Liver (tissue), 3 donors: Measurements from ENCODE around the gene ACACB.

Experiments
- RAD21 ChIP-seq, 2 donors: IDR thresholded peaks; 2 replicates each; pipeline ENCODE4 v1.6.1; 2016; ENCODE audit warnings: antibody characterized with exemption in 2 of 2, mild to moderate bottlenecking in 2 of 2
- TF ChIP-seq, protein P1 (sequence below): fragments of 150-350 bp; IDR thresholded peaks from 2 replicates; pipeline ENCODE4 v1.5.1; 2017; ENCODE audit warnings: improper control_type of control experiment, low read depth, low read length; ENCODE audit not compliant: missing input control
- donor health status: healthy.
- donor health status: healthy.

DNA sequence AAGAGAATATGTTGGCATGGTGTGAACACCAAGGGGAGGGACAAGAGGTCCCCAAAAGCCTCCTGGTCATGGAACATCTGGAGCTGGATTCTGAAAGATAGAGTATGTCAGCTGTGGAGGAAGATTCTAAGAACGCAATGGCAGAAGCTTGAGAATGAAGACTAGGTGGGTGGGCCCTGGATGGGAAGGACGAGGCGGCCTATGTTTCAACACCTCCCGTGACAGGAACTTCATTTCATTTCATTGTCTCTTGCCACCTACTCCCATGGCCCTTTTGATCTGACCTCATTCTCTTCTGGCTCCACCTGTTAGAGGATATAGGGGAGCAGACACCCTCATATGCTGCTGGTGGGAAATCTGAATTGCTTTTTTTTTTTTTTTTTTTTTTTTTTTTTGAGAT is 15.6 kb upstream of the ACACB start:
- TF ChIP-seq RAD21 (IDR thresholded peaks at IDR 0.05) = no peak
- TF ChIP-seq, protein P1, sequence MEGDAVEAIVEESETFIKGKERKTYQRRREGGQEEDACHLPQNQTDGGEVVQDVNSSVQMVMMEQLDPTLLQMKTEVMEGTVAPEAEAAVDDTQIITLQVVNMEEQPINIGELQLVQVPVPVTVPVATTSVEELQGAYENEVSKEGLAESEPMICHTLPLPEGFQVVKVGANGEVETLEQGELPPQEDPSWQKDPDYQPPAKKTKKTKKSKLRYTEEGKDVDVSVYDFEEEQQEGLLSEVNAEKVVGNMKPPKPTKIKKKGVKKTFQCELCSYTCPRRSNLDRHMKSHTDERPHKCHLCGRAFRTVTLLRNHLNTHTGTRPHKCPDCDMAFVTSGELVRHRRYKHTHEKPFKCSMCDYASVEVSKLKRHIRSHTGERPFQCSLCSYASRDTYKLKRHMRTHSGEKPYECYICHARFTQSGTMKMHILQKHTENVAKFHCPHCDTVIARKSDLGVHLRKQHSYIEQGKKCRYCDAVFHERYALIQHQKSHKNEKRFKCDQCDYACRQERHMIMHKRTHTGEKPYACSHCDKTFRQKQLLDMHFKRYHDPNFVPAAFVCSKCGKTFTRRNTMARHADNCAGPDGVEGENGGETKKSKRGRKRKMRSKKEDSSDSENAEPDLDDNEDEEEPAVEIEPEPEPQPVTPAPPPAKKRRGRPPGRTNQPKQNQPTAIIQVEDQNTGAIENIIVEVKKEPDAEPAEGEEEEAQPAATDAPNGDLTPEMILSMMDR = no peak
